Keratinocyte (primary cell): Measurements from ENCODE around the gene FPR3.

Experiments used
- EZH2 ChIP-seq: IDR thresholded peaks from one replicate; pipeline ENCODE4 v1.6.1; 2012; ENCODE audit warnings: inconsistent platforms, mild to moderate bottlenecking, low read length, moderate library complexity
- TF ChIP-seq, protein P1 (sequence below), 3 experiments: IDR thresholded peaks in 1 of 3; conservative IDR thresholded peaks in 1 of 3; optimal IDR thresholded peaks in 1 of 3; 2 replicates in 2 of 3; 3 replicates in 1 of 3; pipeline versions ENCODE3 to v1.5.1; 2011; ENCODE audit warnings: low read length in 3 of 3, mild to moderate bottlenecking in 3 of 3, moderate library complexity in 2 of 3, control low read depth in 1 of 3, inconsistent platforms in 1 of 3; ENCODE audit not compliant: insufficient read depth in 2 of 3; ENCODE audit errors: extremely low read depth in 1 of 3

DNA sequence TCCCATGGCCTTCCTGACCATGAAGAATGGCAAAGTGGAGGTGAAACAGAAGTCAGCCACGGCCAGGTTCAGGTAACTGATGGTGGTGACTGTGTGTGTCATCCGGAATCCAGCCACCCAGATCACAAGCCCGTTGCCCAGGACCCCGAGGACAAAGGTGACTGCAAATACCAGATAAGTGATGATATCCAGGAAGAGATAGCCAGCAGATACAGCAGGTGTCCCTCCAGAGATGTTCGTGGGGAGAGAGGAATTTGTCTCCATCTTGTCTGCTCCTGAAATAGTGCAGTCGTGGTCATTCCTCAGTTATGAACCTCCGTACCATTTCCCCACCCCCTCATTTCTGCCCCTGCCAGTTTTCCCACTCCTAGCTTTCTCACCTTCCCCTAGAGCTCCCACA lies 48.2 kb upstream of the FPR3 start:
- TF ChIP-seq, protein P1, sequence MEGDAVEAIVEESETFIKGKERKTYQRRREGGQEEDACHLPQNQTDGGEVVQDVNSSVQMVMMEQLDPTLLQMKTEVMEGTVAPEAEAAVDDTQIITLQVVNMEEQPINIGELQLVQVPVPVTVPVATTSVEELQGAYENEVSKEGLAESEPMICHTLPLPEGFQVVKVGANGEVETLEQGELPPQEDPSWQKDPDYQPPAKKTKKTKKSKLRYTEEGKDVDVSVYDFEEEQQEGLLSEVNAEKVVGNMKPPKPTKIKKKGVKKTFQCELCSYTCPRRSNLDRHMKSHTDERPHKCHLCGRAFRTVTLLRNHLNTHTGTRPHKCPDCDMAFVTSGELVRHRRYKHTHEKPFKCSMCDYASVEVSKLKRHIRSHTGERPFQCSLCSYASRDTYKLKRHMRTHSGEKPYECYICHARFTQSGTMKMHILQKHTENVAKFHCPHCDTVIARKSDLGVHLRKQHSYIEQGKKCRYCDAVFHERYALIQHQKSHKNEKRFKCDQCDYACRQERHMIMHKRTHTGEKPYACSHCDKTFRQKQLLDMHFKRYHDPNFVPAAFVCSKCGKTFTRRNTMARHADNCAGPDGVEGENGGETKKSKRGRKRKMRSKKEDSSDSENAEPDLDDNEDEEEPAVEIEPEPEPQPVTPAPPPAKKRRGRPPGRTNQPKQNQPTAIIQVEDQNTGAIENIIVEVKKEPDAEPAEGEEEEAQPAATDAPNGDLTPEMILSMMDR (optimal IDR thresholded peaks at IDR 0.05 in 1 of 3, IDR thresholded peaks at IDR 0.05 in 1 of 3, conservative IDR thresholded peaks at IDR 0.05 in 1 of 3; ENCODE audit: extremely low read depth in 1 of 3, insufficient read depth in 2 of 3, low read length in 3 of 3) = no peak
- TF ChIP-seq EZH2 = no peak
